K562 (cell line): Measurements from ENCODE around the gene FAM240A. TPM values are rescaled to one million over a fixed set of nuclear protein-coding genes. Genes with fewer than 3 reads are reported as not detected.

Experiments used
- ATAC-seq: fragments of 200-7000 bp; cut with Tn5 transposase; 3 replicates; pipeline ENCODE4 v1.9.1; 2020; ENCODE audit warnings: moderate library complexity
- BruUV-seq: library from RNA; stranded (reverse); fragments of 400-500 nt; replicated peaks from 2 replicates; lab custom pipeline; 2021; lab: Mats Ljungman, UMichigan
- CTCF ChIA-PET: fragments of 300-600 bp; formaldehyde crosslinking; extraction: SDS; loops from one replicate; lab custom pipeline; 2021; ENCODE audit warnings: low intra/inter-chr PET ratio; lab: Yijun Ruan, JAX
- POLR2A ChIA-PET: fragments of 300-600, 350-650 bp; sonication (Branson Sonifier 250); formaldehyde crosslinking; extraction: SDS; loops from one replicate; lab custom pipeline; 2021; ENCODE audit warnings: antibody characterized with exemption, inconsistent platforms; lab: Yijun Ruan, JAX
- DNase-seq, 4 experiments: peaks; one replicate each; pipeline versions ENCODE4 v3.0.0 to v3.0.0-alpha.2; 2011 to 2018; ENCODE audit warnings: low spot score in 3 of 4, mixed read lengths in 3 of 4; ENCODE audit errors: extremely low read depth in 1 of 4
- FAIRE-seq: peaks from 2 replicates; lab custom pipeline; 2011; peaks lifted over from hg19 to GRCh38; lab: Jason Lieb, UNC
- H2AFZ ChIP-seq: 2 replicates; pipeline ENCODE4 v1.6.0; 2011; ENCODE audit warnings: low read depth, low read length, control low read depth, inconsistent platforms
- H3K27ac ChIP-seq: fragments of 200-600 bp; 3 replicates; pipeline ENCODE4 v1.8.0; 2011; ENCODE audit warnings: low read depth, mild to moderate bottlenecking, control low read depth, inconsistent platforms, low read length, moderate library complexity, mixed read lengths; ENCODE audit errors: extremely low read depth
- H3K27me3 ChIP-seq, 2 experiments: fragments of 300-600 bp in 1 of 2; 2 replicates in 1 of 2; 3 replicates in 1 of 2; pipeline versions ENCODE4 v1.6.0 to v1.8.0; 2011; ENCODE audit warnings: inconsistent platforms in 2 of 2, low read length in 2 of 2, mild to moderate bottlenecking in 1 of 2, mixed read lengths in 1 of 2, moderate library complexity in 1 of 2; ENCODE audit not compliant: control insufficient read depth in 2 of 2, insufficient read depth in 2 of 2
- H3K36me3 ChIP-seq: fragments of 300-600 bp; 3 replicates; pipeline ENCODE4 v1.8.0; 2011; ENCODE audit warnings: mild to moderate bottlenecking, low read length, inconsistent platforms; ENCODE audit not compliant: control insufficient read depth, insufficient read depth
- H3K4me1 ChIP-seq, 2 experiments: fragments of 200-600 bp in 1 of 2; replicated peaks in 1 of 2; 2 replicates in 1 of 2; 3 replicates in 1 of 2; pipeline versions ENCODE4 v1.5.1 to v1.8.0; 2011; ENCODE audit warnings: inconsistent platforms in 2 of 2, low read length in 2 of 2, mild to moderate bottlenecking in 1 of 2, mixed read lengths in 1 of 2, moderate library complexity in 1 of 2; ENCODE audit not compliant: control insufficient read depth in 2 of 2, insufficient read depth in 2 of 2
- H3K4me2 ChIP-seq: 2 replicates; pipeline ENCODE4 v1.6.1; 2011; ENCODE audit warnings: low read length, control low read depth, inconsistent platforms, mixed read lengths; ENCODE audit not compliant: insufficient read depth
- H3K4me3 ChIP-seq: fragments of 200-600 bp; sonication (generic), shearing (Covaris generic); 2 replicates; pipeline ENCODE4 v1.5.1; 2016; ENCODE audit warnings: control low read depth, inconsistent platforms
- H3K79me2 ChIP-seq: fragments of 200-600 bp; 3 replicates; pipeline ENCODE4 v1.8.0; 2011; ENCODE audit warnings: low read length, inconsistent platforms; ENCODE audit not compliant: control insufficient read depth, insufficient read depth
- H3K9ac ChIP-seq, 2 experiments: 2 replicates each; pipeline versions ENCODE4 v1.6.0 to v1.6.1; 2011; ENCODE audit warnings: low read depth in 2 of 2, low read length in 2 of 2, control low read depth in 1 of 2, inconsistent platforms in 1 of 2, mild to moderate bottlenecking in 1 of 2, mixed read lengths in 1 of 2; ENCODE audit not compliant: insufficient read depth in 1 of 2
- H3K9me1 ChIP-seq: one replicate; pipeline ENCODE4 v1.6.0; 2011; ENCODE audit warnings: inconsistent platforms, mild to moderate bottlenecking, low read length, moderate library complexity; ENCODE audit not compliant: control insufficient read depth, insufficient read depth
- H3K9me3 ChIP-seq: replicated peaks from 2 replicates; pipeline ENCODE4 v1.5.1; 2011; ENCODE audit warnings: low read depth, low read length, inconsistent platforms; ENCODE audit not compliant: control insufficient read depth, insufficient read depth
- H4K20me1 ChIP-seq: replicated peaks from 2 replicates; pipeline ENCODE4 v1.6.1; 2011; ENCODE audit warnings: low read length, inconsistent platforms, mixed read lengths; ENCODE audit not compliant: control insufficient read depth, insufficient read depth
- ARID4B ChIP-seq: sonication (generic); formaldehyde crosslinking; IDR thresholded peaks from 2 replicates; pipeline ENCODE4 v1.8.0; 2022; ENCODE audit warnings: mild to moderate bottlenecking, missing genetic modification reagents
- COPS2 ChIP-seq: fragments of 450-650 bp; conservative IDR thresholded peaks from 2 replicates; pipeline ENCODE4 v1.6.1; 2016; ENCODE audit warnings: mild to moderate bottlenecking, moderate library complexity
- DLX4 ChIP-seq: fragments of 250-450 bp; sonication (Bioruptor Pico); IDR thresholded peaks from 2 replicates; pipeline ENCODE4 v1.6.1; 2021; ENCODE audit warnings: mild to moderate bottlenecking
- EGR1 ChIP-seq: fragments of 450-650 bp; conservative IDR thresholded peaks from 2 replicates; pipeline ENCODE4 v1.6.1; 2017; ENCODE audit warnings: mild to moderate bottlenecking
- HDGF ChIP-seq: fragments of 450-650 bp; IDR thresholded peaks from 2 replicates; pipeline ENCODE4 v1.6.1; 2016
- MAZ ChIP-seq, 2 experiments: fragments of 450-650 bp in 1 of 2; sonication (generic) in 1 of 2; formaldehyde crosslinking; IDR thresholded peaks in 1 of 2; conservative IDR thresholded peaks in 1 of 2; 2 replicates each; pipeline versions ENCODE4 v1.4.0 to v1.5.0; 2020; ENCODE audit warnings: mild to moderate bottlenecking in 1 of 2, missing genetic modification reagents in 1 of 2
- NELFE ChIP-seq: IDR thresholded peaks from 2 replicates; pipeline ENCODE4 v1.6.1; 2011; ENCODE audit warnings: mild to moderate bottlenecking; ENCODE audit not compliant: insufficient read depth, insufficient read length
- PHF8 ChIP-seq: fragments of 200-600 bp; sonication (generic); IDR thresholded peaks from 2 replicates; pipeline ENCODE4 v1.6.1; 2012; ENCODE audit warnings: mixed run types, mild to moderate bottlenecking, inconsistent platforms, low read length, moderate library complexity, borderline replicate concordance
- RB1 ChIP-seq: fragments of 450-650 bp; IDR thresholded peaks from 2 replicates; pipeline ENCODE4 v1.6.1; 2017; ENCODE audit warnings: low read depth, mild to moderate bottlenecking
- RHOXF2B ChIP-seq: fragments of 250-450 bp; sonication (Bioruptor Pico); conservative IDR thresholded peaks from 2 replicates; pipeline ENCODE4 v1.5.1; 2021
- SNAPC5 ChIP-seq: fragments of 250-450 bp; sonication (Bioruptor Pico); IDR thresholded peaks from 2 replicates; pipeline ENCODE4 v1.8.0; 2021; ENCODE audit warnings: moderate library complexity, mild to moderate bottlenecking, inconsistent platforms
- SREBF2 ChIP-seq: sonication (generic); formaldehyde crosslinking; IDR thresholded peaks from 2 replicates; pipeline ENCODE4 v1.4.0; 2020; ENCODE audit warnings: mild to moderate bottlenecking, missing genetic modification reagents
- STAG1 ChIP-seq: sonication (generic); formaldehyde crosslinking; IDR thresholded peaks from 2 replicates; pipeline ENCODE4 v1.5.0; 2020; ENCODE audit warnings: missing genetic modification reagents, borderline replicate concordance
- TFAM ChIP-seq: fragments of 250-450 bp; sonication (Bioruptor Pico); conservative IDR thresholded peaks from 2 replicates; pipeline ENCODE4 v1.5.0; 2021; ENCODE audit warnings: mild to moderate bottlenecking, moderate library complexity
- VEZF1 ChIP-seq: fragments of 200-800 bp; sonication (Bioruptor generic); IDR thresholded peaks from 2 replicates; pipeline ENCODE4 v1.6.1; 2017; ENCODE audit warnings: missing genetic modification characterization, missing compliant biosample characterization
- ZNF133 ChIP-seq: fragments of 250-450 bp; sonication (Bioruptor Pico); IDR thresholded peaks from 2 replicates; pipeline ENCODE4 v1.4.0; 2020; ENCODE audit warnings: mild to moderate bottlenecking
- ZNF274 ChIP-seq: IDR thresholded peaks from 2 replicates; pipeline ENCODE4 v1.6.1; 2011; ENCODE audit warnings: low read depth, mild to moderate bottlenecking, low read length, moderate library complexity, borderline replicate concordance
- ZSCAN29 ChIP-seq: fragments of 450-650 bp; IDR thresholded peaks from 2 replicates; pipeline ENCODE4 v1.6.1; 2017
- WGBS: fragments of 100-300 bp; shearing (Covaris generic); methylation state at CpG from one replicate; pipeline ENCODE4 v1.1.6; 2016; ENCODE audit warnings: low coverage, mixed read lengths; ENCODE audit not compliant: insufficient coverage; ENCODE audit errors: missing lambda C conversion rate; 5-methylcytosine and 5-hydroxymethylcytosine counted together
- in situ Hi-C: fragments of 300-500 bp; cut with MboI; formaldehyde crosslinking; loops from 4 replicates; pipeline ENCODE4 v1.15.0; 2018; ENCODE audit warnings: inconsistent platforms, mixed read lengths
- intact Hi-C: fragments of 100-400 bp; cut with micrococcal nuclease; formaldehyde crosslinking; loops from 2 replicates; pipeline ENCODE4 v1.14.2; 2022
- polyA plus RNA-seq, 8 experiments: library from polyadenylated mRNA; depleted of rRNA in 4 of 8; stranded (reverse) in 5 of 8; unstranded in 3 of 8; fragments of >200 nt; fragmentation: Nextera tagmentation in 2 of 8; fragmentation: Illumina TruSeq in 1 of 8; extraction: Ambion mirVana in 2 of 8; extraction: Trizol in 1 of 8; gene quantifications; 2 replicates each; pipeline versions ENCODE4 v1.2.1 to v1.2.3, GENCODE V29; 2011 to 2014; ENCODE audit warnings: inconsistent platforms in 1 of 8, missing spikeins in 1 of 8
- total RNA-seq, 7 experiments: library from RNA; depleted of rRNA in 6 of 7; stranded (reverse); fragments of >200 nt in 6 of 7; fragmentation: Illumina TruSeq in 2 of 7; extraction: Trizol in 2 of 7; gene quantifications; 2 replicates each; pipeline versions ENCODE4 v1.2.1 to v1.2.3, GENCODE V29; 2011 to 2021; ENCODE audit warnings: low replicate concordance in 1 of 7

Gene FAM240A
- total and polyA plus RNA-seq, 9 of the 15 experiments (the other 6 are each of a cell fraction or from before 2014, with no cell fraction given): not detected

GRCh38 chr3:46668116-46668515 is 55.8 kb downstream of the FAM240A start (continued):
- TF ChIP-seq VEZF1 (CRISPR knock-in tag) (no peak), RHOXF2B (no peak), NELFE (no peak), TFAM (no peak)

- POLR2A ChIA-PET: no interaction called here
- Histone ChIP-seq H3K9me1 (no peaks in the 10 kb centered on the region), H3K4me3 (no peak overlapping the region), H2AFZ (no peak overlapping the region), H3K27me3 (peaks cover 21 to 91% of the 10 kb centered on the region in 2 experiments), H3K79me2 (no peaks in the 10 kb centered on the region), H3K36me3 (no peaks in the 10 kb centered on the region), H4K20me1 (peaks cover 31% of the 10 kb centered on the region), H3K9me3 (no peaks in the 10 kb centered on the region), H3K4me2 (no peak overlapping the region), H3K27ac (no peak overlapping the region), H3K4me1 (no peaks in the 10 kb centered on the region), H3K9ac (no peak overlapping the region)
- intact Hi-C loops: no loop called here
- no peak for FAIRE-seq
- no peak for ATAC-seq
- CTCF ChIA-PET: no interaction called here
- 0% methylated on average over 2 of the region's 2 CpGs for WGBS
- no peak for DNase-seq
- in situ Hi-C loops: no loop called here
- BruUV-seq: no TSS peak
- TF ChIP-seq SNAPC5 (CRISPR knock-in tag) (no peak), SREBF2 (no peak), MAZ (CRISPR knock-in tag; conservative IDR thresholded peaks at IDR 0.05 in 1 of 2, IDR thresholded peaks at IDR 0.05 in 1 of 2) (no peak), COPS2 (no peak), STAG1 (CRISPR knock-in tag) (no peak), RB1 (no peak), ARID4B (no peak), EGR1 (no peak), DLX4 (CRISPR knock-in tag) (no peak), PHF8 (no peak), ZNF274 (no peak), ZNF133 (CRISPR knock-in tag) (no peak), HDGF (no peak), ZSCAN29 (no peak)
Measured at GRCh38 chr3:46668591-46668990, 56.3 kb downstream of the FAM240A start.
